ENCODE data around the gene NAV2.

Gene NAV2

GRCh38 chr11:20113149-20113438, 400.5 kb downstream of the NAV2 start:
- no peak overlapping the region for H3K4me3 ChIP-seq (ENCODE audit: low read depth, low read length)
- no peak for TF ChIP-seq CTCF (IDR thresholded peaks at IDR 0.05; ENCODE audit: low read depth, low read length, missing control alignments)
- no peak for DNase-seq (ENCODE audit: low read depth)

GRCh38 chr11:20114588-20114987, 402.0 kb downstream of the NAV2 start:
- DNase-seq (ENCODE audit: low read depth): no peak

GRCh38 chr11:20116825-20117224, 404.2 kb downstream of the NAV2 start:
- TF ChIP-seq CTCF (IDR thresholded peaks at IDR 0.05; ENCODE audit: low read depth, low read length, missing control alignments): no peak
- no peak for DNase-seq (ENCODE audit: low read depth)
- H3K4me3 ChIP-seq (ENCODE audit: low read depth, low read length): no peak overlapping the region

More at GRCh38 chr11:20114588-20114987, 402.0 kb downstream of the NAV2 start:
- no peak for TF ChIP-seq CTCF (IDR thresholded peaks at IDR 0.05; ENCODE audit: low read depth, low read length, missing control alignments)
- no peak overlapping the region for H3K4me3 ChIP-seq (ENCODE audit: low read depth, low read length)

GRCh38 chr11:20117291-20117690, 404.7 kb downstream of the NAV2 start:
- no peak for DNase-seq (ENCODE audit: low read depth)
- no peak overlapping the region for H3K4me3 ChIP-seq (ENCODE audit: low read depth, low read length)
- no peak for TF ChIP-seq CTCF (IDR thresholded peaks at IDR 0.05; ENCODE audit: low read depth, low read length, missing control alignments)

- no peak overlapping the region for H3K4me3 ChIP-seq (ENCODE audit: low read depth, low read length)
- no peak for DNase-seq (ENCODE audit: low read depth)
- TF ChIP-seq CTCF (IDR thresholded peaks at IDR 0.05; ENCODE audit: low read depth, low read length, missing control alignments): no peak
Observed at GRCh38 chr11:20118209-20118608, 405.6 kb downstream of the NAV2 start.

GRCh38 chr11:20119315-20119714, 406.7 kb downstream of the NAV2 start:
- TF ChIP-seq CTCF (IDR thresholded peaks at IDR 0.05; ENCODE audit: low read depth, low read length, missing control alignments): no peak
- DNase-seq (ENCODE audit: low read depth): no peak
- H3K4me3 ChIP-seq (ENCODE audit: low read depth, low read length): no peak overlapping the region

GRCh38 chr11:20120134-20120925, 407.7 kb downstream of the NAV2 start:
- no peak overlapping the region for H3K4me3 ChIP-seq (ENCODE audit: low read depth, low read length)
- DNase-seq (ENCODE audit: low read depth): no peak
- no peak for TF ChIP-seq CTCF (IDR thresholded peaks at IDR 0.05; ENCODE audit: low read depth, low read length, missing control alignments)
